ENCODE results near the gene GGNBP2.

Gene GGNBP2

GRCh38 chr17:36510636-36511035, 34.1 kb upstream of the GGNBP2 start:
- no peak overlapping the region for H3K9ac ChIP-seq (ENCODE audit: low read length)
- H3K4ac ChIP-seq (ENCODE audit: low read depth, low read length) = no peak overlapping the region
- no peak overlapping the region for H2BK120ac ChIP-seq (ENCODE audit: insufficient read depth, low read length, poor library complexity)
- no peak overlapping the region for H3K14ac ChIP-seq (ENCODE audit: low read length)
- no peaks in the 10 kb centered on the region for H3K4me1 ChIP-seq (ENCODE audit: control insufficient read depth in 1 of 2, insufficient read depth in 2 of 2, low read length in 2 of 2)
- no peak overlapping the region for H3K4me2 ChIP-seq (ENCODE audit: low read length)
- H3K18ac ChIP-seq (ENCODE audit: low read length) = no peak overlapping the region
- no peaks in the 10 kb centered on the region for H3K27me3 ChIP-seq (ENCODE audit: insufficient read depth, low read length)
- H2BK5ac ChIP-seq (ENCODE audit: low read depth, low read length, poor library complexity) = no peak overlapping the region
- H4K12ac ChIP-seq (ENCODE audit: low read depth, low read length) = no peak overlapping the region
- WGBS (ENCODE audit: extremely low coverage, insufficient coverage, insufficient read length) = no CpG with 5 or more reads among the region's 14 CpGs
- peaks cover 4% of the 10 kb centered on the region for H3K9me3 ChIP-seq (ENCODE audit: insufficient read depth, low read depth, low read length)
- no peaks in the 10 kb centered on the region for H3K79me2 ChIP-seq (ENCODE audit: control insufficient read depth, insufficient read depth, low read length, poor library complexity)
- H3K36me3 ChIP-seq (ENCODE audit: control insufficient read depth in 1 of 2, insufficient read depth in 2 of 2, low read length in 2 of 2) = peaks cover 76 to 86% of the 10 kb centered on the region in 2 experiments
- H3K79me1 ChIP-seq (ENCODE audit: low read length) = no peaks in the 10 kb centered on the region
- H3K23ac ChIP-seq (ENCODE audit: low read length) = no peak overlapping the region
- H3K4me3 ChIP-seq (ENCODE audit: low read depth, low read length) = no peak overlapping the region
- DNase-seq = peak; percentile 57 to 66
- H2BK12ac ChIP-seq (ENCODE audit: low read length) = no peak overlapping the region
- no peak overlapping the region for H2AK5ac ChIP-seq (ENCODE audit: low read length)
- no peak overlapping the region for H3K27ac ChIP-seq (ENCODE audit: low read depth, low read length)
- no peak overlapping the region for H4K8ac ChIP-seq (ENCODE audit: low read depth, low read length)
- no peak overlapping the region for H4K91ac ChIP-seq (ENCODE audit: low read depth, low read length)
- H2AFZ ChIP-seq (ENCODE audit: insufficient read depth, low read length, poor library complexity) = no peak overlapping the region

DNA sequence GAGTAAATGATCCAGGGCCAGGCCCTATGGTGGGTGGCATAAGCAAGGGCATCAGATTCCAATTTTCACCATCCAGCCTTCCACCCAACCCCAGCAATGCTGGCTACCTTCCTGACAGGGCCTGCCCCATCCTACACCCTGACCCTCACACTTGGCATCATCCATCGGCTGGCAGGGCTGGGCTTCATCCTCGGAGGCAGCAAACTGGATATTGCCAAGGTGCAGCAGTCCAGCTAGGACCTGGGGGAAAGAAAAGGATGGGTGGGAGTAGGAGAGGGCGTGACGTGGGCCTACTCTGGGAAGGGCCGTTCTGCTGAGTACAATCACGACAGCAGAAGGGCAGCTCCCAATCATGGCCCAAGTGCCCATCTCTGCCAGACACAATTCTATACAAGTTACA, 33.5 kb upstream of the GGNBP2 start:
- no peaks in the 10 kb centered on the region for H3K27me3 ChIP-seq (ENCODE audit: insufficient read depth, low read length)
- H3K4me1 ChIP-seq (ENCODE audit: control insufficient read depth in 1 of 2, insufficient read depth in 2 of 2, low read length in 2 of 2) = no peaks in the 10 kb centered on the region
- no peak overlapping the region for H3K14ac ChIP-seq (ENCODE audit: low read length)
- H3K79me1 ChIP-seq (ENCODE audit: low read length) = no peaks in the 10 kb centered on the region
- H3K9me3 ChIP-seq (ENCODE audit: insufficient read depth, low read depth, low read length) = peaks cover 4% of the 10 kb centered on the region
- H4K12ac ChIP-seq (ENCODE audit: low read depth, low read length) = no peak overlapping the region
- no peak overlapping the region for H3K4ac ChIP-seq (ENCODE audit: low read depth, low read length)
- no peak overlapping the region for H2BK12ac ChIP-seq (ENCODE audit: low read length)
- H2AK5ac ChIP-seq (ENCODE audit: low read length) = no peak overlapping the region
- H2BK5ac ChIP-seq (ENCODE audit: low read depth, low read length, poor library complexity) = no peak overlapping the region
- H3K18ac ChIP-seq (ENCODE audit: low read length) = no peak overlapping the region
- H3K79me2 ChIP-seq (ENCODE audit: control insufficient read depth, insufficient read depth, low read length, poor library complexity) = no peaks in the 10 kb centered on the region
- H3K9ac ChIP-seq (ENCODE audit: low read length) = no peak overlapping the region
- no peak overlapping the region for H2BK120ac ChIP-seq (ENCODE audit: insufficient read depth, low read length, poor library complexity)
- DNase-seq = no peak
- no peak overlapping the region for H3K4me2 ChIP-seq (ENCODE audit: low read length)
- H3K23ac ChIP-seq (ENCODE audit: low read length) = no peak overlapping the region
- H3K27ac ChIP-seq (ENCODE audit: low read depth, low read length) = no peak overlapping the region
- no CpG with 5 or more reads among the region's 6 CpGs for WGBS (ENCODE audit: extremely low coverage, insufficient coverage, insufficient read length)
- peaks cover 73 to 85% of the 10 kb centered on the region in 2 experiments for H3K36me3 ChIP-seq (ENCODE audit: control insufficient read depth in 1 of 2, insufficient read depth in 2 of 2, low read length in 2 of 2)
- no peak overlapping the region for H2AFZ ChIP-seq (ENCODE audit: insufficient read depth, low read length, poor library complexity)
- no peak overlapping the region for H3K4me3 ChIP-seq (ENCODE audit: low read depth, low read length)
- H4K91ac ChIP-seq (ENCODE audit: low read depth, low read length) = no peak overlapping the region
- no peak overlapping the region for H4K8ac ChIP-seq (ENCODE audit: low read depth, low read length)

- Histone ChIP-seq H2AFZ (ENCODE audit: insufficient read depth, low read length, poor library complexity) (no peak overlapping the region), H3K18ac (ENCODE audit: low read length) (no peak overlapping the region), H3K4me3 (ENCODE audit: low read depth, low read length) (no peak overlapping the region), H3K79me1 (ENCODE audit: low read length) (no peaks in the 10 kb centered on the region), H3K27me3 (ENCODE audit: insufficient read depth, low read length) (no peaks in the 10 kb centered on the region), H3K4me1 (ENCODE audit: control insufficient read depth in 1 of 2, insufficient read depth in 2 of 2, low read length in 2 of 2) (no peaks in the 10 kb centered on the region), H4K8ac (ENCODE audit: low read depth, low read length) (no peak overlapping the region), H4K91ac (ENCODE audit: low read depth, low read length) (no peak overlapping the region), H2BK12ac (ENCODE audit: low read length) (no peak overlapping the region), H3K4ac (ENCODE audit: low read depth, low read length) (no peak overlapping the region), H3K9ac (ENCODE audit: low read length) (no peak overlapping the region), H3K23ac (ENCODE audit: low read length) (no peak overlapping the region), H4K12ac (ENCODE audit: low read depth, low read length) (no peak overlapping the region), H3K9me3 (ENCODE audit: insufficient read depth, low read depth, low read length) (peaks cover 4% of the 10 kb centered on the region), H3K36me3 (ENCODE audit: control insufficient read depth in 1 of 2, insufficient read depth in 2 of 2, low read length in 2 of 2) (peaks cover 63 to 74% of the 10 kb centered on the region in 2 experiments), H2BK5ac (ENCODE audit: low read depth, low read length, poor library complexity) (no peak overlapping the region), H3K14ac (ENCODE audit: low read length) (no peak overlapping the region), H2BK120ac (ENCODE audit: insufficient read depth, low read length, poor library complexity) (no peak overlapping the region), H2AK5ac (ENCODE audit: low read length) (no peak overlapping the region), H3K27ac (ENCODE audit: low read depth, low read length) (no peak overlapping the region), H3K4me2 (ENCODE audit: low read length) (no peak overlapping the region), H3K79me2 (ENCODE audit: control insufficient read depth, insufficient read depth, low read length, poor library complexity) (no peaks in the 10 kb centered on the region)
- WGBS (ENCODE audit: extremely low coverage, insufficient coverage, insufficient read length) = no CpG with 5 or more reads among the region's 5 CpGs
- no peak for DNase-seq
These were observed 32.1 kb upstream of the GGNBP2 start for GRCh38 chr17:36512641-36513040.

DNA sequence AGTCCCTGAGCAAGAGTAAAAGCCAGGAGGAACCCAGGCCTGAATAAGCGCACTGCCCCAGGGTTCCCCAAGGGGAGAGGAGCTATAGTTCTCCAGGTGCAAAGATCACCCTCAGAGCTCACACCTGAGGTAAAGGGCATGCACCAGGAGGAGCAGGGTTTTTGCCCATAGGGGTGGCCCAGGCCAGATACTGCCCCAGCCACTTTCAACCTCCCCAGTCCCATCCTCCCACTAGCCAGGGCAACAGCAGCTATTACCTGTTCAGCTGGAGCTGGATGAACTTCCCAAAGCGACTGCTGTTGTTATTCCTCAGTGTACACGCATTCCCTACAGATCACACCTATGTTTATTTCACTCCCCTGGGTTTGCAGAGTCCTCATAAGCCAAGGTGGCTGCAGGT, 29.9 kb upstream of the GGNBP2 start:
- H4K8ac ChIP-seq (ENCODE audit: low read depth, low read length) = no peak overlapping the region
- no peaks in the 10 kb centered on the region for H3K79me2 ChIP-seq (ENCODE audit: control insufficient read depth, insufficient read depth, low read length, poor library complexity)
- no CpG with 5 or more reads among the region's 3 CpGs for WGBS (ENCODE audit: extremely low coverage, insufficient coverage, insufficient read length)
- no peak overlapping the region for H4K12ac ChIP-seq (ENCODE audit: low read depth, low read length)
- no peak overlapping the region for H3K4me2 ChIP-seq (ENCODE audit: low read length)
- H3K14ac ChIP-seq (ENCODE audit: low read length) = no peak overlapping the region
- H2BK5ac ChIP-seq (ENCODE audit: low read depth, low read length, poor library complexity) = no peak overlapping the region
- no peak overlapping the region for H3K18ac ChIP-seq (ENCODE audit: low read length)
- H2BK120ac ChIP-seq (ENCODE audit: insufficient read depth, low read length, poor library complexity) = no peak overlapping the region
- H3K36me3 ChIP-seq (ENCODE audit: control insufficient read depth in 1 of 2, insufficient read depth in 2 of 2, low read length in 2 of 2) = peaks cover 47 to 59% of the 10 kb centered on the region in 2 experiments
- no peak overlapping the region for H3K4me3 ChIP-seq (ENCODE audit: low read depth, low read length)
- H2AFZ ChIP-seq (ENCODE audit: insufficient read depth, low read length, poor library complexity) = no peak overlapping the region
- no peak overlapping the region for H2BK12ac ChIP-seq (ENCODE audit: low read length)
- no peaks in the 10 kb centered on the region for H3K79me1 ChIP-seq (ENCODE audit: low read length)
- H4K91ac ChIP-seq (ENCODE audit: low read depth, low read length) = no peak overlapping the region
- no peaks in the 10 kb centered on the region for H3K4me1 ChIP-seq (ENCODE audit: control insufficient read depth in 1 of 2, insufficient read depth in 2 of 2, low read length in 2 of 2)
- no peaks in the 10 kb centered on the region for H3K27me3 ChIP-seq (ENCODE audit: insufficient read depth, low read length)
- no peak overlapping the region for H3K4ac ChIP-seq (ENCODE audit: low read depth, low read length)
- no peak for DNase-seq
- H3K9ac ChIP-seq (ENCODE audit: low read length) = no peak overlapping the region
- no peak overlapping the region for H3K27ac ChIP-seq (ENCODE audit: low read depth, low read length)
- H3K23ac ChIP-seq (ENCODE audit: low read length) = no peak overlapping the region
- no peak overlapping the region for H2AK5ac ChIP-seq (ENCODE audit: low read length)
- H3K9me3 ChIP-seq (ENCODE audit: insufficient read depth, low read depth, low read length) = peaks cover 4% of the 10 kb centered on the region
